Measurements from ENCODE around the gene SLC22A2. TPM values are rescaled to one million over a fixed set of nuclear protein-coding genes. Genes with fewer than 3 reads are reported as not detected.

SLC22A2 gene
- total and polyA plus RNA-seq, 4 donors = not detected

DNA sequence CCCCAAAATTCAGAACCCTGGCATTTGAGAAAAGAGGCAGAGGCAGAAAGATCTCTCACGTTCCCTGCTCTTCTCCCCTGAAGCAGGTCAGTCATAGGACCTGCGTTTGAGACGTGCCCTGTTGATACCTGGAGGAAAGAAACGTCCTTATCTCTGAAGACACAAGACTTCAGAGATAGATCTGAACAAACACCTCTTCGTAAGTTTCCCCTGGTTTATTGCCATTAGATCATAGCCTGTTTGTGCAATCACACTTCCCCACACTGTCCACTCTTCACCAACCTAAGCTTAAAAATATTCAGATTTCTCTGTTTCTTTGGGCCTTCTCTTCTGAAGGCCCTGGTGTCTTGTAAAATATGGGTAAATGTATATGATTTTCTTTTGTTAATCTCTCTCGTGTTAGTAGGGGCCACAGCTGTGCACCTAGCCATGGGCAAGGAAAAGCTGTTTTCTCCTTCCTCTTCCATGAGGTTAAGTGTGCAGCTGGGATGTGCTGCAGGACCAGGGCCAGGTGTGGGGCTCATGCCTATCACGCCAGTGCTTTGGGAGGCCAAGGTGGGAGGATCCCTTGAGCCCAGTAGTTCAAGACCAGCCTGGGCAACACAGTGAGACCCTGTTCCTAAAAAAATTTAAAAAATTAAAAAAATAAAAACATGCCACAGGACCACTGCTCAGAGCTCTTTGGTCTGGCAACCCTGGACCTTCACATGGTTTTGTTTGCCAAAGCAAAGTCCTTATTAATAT lies 4.7 kb upstream of the SLC22A2 start:
- H3K9ac ChIP-seq (ENCODE audit: low read depth in 1 of 2, low read length in 2 of 2) = no peak overlapping the region
- no peaks in the 10 kb centered on the region for H3K4me1 ChIP-seq (ENCODE audit: control insufficient read depth in 4 of 4, insufficient read depth in 4 of 4, low read length in 3 of 4)
- DNase-seq (ENCODE audit: low spot score) = no peak
- TF ChIP-seq JUND (IDR thresholded peaks at IDR 0.05) (no peak), TAF1 (conservative IDR thresholded peaks at IDR 0.05) (no peak), FOXA1 (IDR thresholded peaks at IDR 0.05) (no peak), GABPA (IDR thresholded peaks at IDR 0.05 in 1 of 2, conservative IDR thresholded peaks at IDR 0.05 in 1 of 2) (no peak), RAD21 (IDR thresholded peaks at IDR 0.05) (no peak), ZBTB33 (IDR thresholded peaks at IDR 0.05) (no peak), HNF4G (IDR thresholded peaks at IDR 0.05) (no peak), HNF4A (conservative IDR thresholded peaks at IDR 0.05) (no peak), SP1 (IDR thresholded peaks at IDR 0.05) (no peak), FOXA2 (IDR thresholded peaks at IDR 0.05) (no peak), YY1 (IDR thresholded peaks at IDR 0.05) (no peak), EGR1 (IDR thresholded peaks at IDR 0.05; ENCODE audit: low read depth in 2 of 2) (no peak), RXRA (IDR thresholded peaks at IDR 0.05) (no peak), CTCF (IDR thresholded peaks at IDR 0.05; ENCODE audit: low read depth, low read length, missing input control) (no peak), NR2F2 (IDR thresholded peaks at IDR 0.05) (no peak)
- TF ChIP-seq, protein P1, sequence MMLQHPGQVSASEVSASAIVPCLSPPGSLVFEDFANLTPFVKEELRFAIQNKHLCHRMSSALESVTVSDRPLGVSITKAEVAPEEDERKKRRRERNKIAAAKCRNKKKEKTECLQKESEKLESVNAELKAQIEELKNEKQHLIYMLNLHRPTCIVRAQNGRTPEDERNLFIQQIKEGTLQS (IDR thresholded peaks at IDR 0.05) = no peak
- TF ChIP-seq, protein P2, sequence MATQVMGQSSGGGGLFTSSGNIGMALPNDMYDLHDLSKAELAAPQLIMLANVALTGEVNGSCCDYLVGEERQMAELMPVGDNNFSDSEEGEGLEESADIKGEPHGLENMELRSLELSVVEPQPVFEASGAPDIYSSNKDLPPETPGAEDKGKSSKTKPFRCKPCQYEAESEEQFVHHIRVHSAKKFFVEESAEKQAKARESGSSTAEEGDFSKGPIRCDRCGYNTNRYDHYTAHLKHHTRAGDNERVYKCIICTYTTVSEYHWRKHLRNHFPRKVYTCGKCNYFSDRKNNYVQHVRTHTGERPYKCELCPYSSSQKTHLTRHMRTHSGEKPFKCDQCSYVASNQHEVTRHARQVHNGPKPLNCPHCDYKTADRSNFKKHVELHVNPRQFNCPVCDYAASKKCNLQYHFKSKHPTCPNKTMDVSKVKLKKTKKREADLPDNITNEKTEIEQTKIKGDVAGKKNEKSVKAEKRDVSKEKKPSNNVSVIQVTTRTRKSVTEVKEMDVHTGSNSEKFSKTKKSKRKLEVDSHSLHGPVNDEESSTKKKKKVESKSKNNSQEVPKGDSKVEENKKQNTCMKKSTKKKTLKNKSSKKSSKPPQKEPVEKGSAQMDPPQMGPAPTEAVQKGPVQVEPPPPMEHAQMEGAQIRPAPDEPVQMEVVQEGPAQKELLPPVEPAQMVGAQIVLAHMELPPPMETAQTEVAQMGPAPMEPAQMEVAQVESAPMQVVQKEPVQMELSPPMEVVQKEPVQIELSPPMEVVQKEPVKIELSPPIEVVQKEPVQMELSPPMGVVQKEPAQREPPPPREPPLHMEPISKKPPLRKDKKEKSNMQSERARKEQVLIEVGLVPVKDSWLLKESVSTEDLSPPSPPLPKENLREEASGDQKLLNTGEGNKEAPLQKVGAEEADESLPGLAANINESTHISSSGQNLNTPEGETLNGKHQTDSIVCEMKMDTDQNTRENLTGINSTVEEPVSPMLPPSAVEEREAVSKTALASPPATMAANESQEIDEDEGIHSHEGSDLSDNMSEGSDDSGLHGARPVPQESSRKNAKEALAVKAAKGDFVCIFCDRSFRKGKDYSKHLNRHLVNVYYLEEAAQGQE (IDR thresholded peaks at IDR 0.05) = no peak
- TF ChIP-seq, protein P3, sequence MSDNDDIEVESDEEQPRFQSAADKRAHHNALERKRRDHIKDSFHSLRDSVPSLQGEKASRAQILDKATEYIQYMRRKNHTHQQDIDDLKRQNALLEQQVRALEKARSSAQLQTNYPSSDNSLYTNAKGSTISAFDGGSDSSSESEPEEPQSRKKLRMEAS (IDR thresholded peaks at IDR 0.05) = no peak
- H3K27ac ChIP-seq (ENCODE audit: low read depth in 1 of 2, low read length in 2 of 2) = no peak overlapping the region
- no peaks in the 10 kb centered on the region for H3K36me3 ChIP-seq (ENCODE audit: control insufficient read depth in 4 of 4, insufficient read depth in 3 of 4, low read depth in 1 of 4, low read length in 3 of 4)
- H3K4me3 ChIP-seq (ENCODE audit: low read depth in 1 of 3, low read length in 3 of 3) = no peak overlapping the region
- H3K27me3 ChIP-seq (ENCODE audit: control insufficient read depth in 4 of 4, insufficient read depth in 4 of 4, low read length in 3 of 4) = no peaks in the 10 kb centered on the region
- no peaks in the 10 kb centered on the region for H3K9me3 ChIP-seq (ENCODE audit: control insufficient read depth in 4 of 4, low read length in 3 of 4)
- 67% methylated on average over 7 of the region's 7 CpGs for WGBS

Measured in liver (tissue), 9 donors.